Type B pancreatic cell (in vitro differentiated cells): ENCODE results near the gene FYCO1. TPM values are rescaled to one million over a fixed set of nuclear protein-coding genes. Genes with fewer than 3 reads are reported as not detected.

Experiments
- DNase-seq: peaks from one replicate; pipeline ENCODE4 v3.0.0; 2021; ENCODE audit warnings: mixed read lengths; ENCODE audit not compliant: unreplicated experiment; ENCODE audit errors: extremely low spot score
- H3K27ac Mint-ChIP-seq: 2 replicates; pipeline ENCODE4 v1.8.0; 2021; ENCODE audit warnings: mild to moderate bottlenecking, mixed read lengths
- H3K27me3 Mint-ChIP-seq: 2 replicates; pipeline ENCODE4 v1.8.0; 2021; ENCODE audit warnings: mixed read lengths
- H3K36me3 Mint-ChIP-seq: 2 replicates; pipeline ENCODE4 v1.8.0; 2021; ENCODE audit warnings: mixed read lengths
- H3K4me1 Mint-ChIP-seq: one replicate; pipeline ENCODE4 v1.8.0; 2021; ENCODE audit warnings: mixed read lengths; ENCODE audit not compliant: unreplicated experiment
- H3K4me3 Mint-ChIP-seq: 2 replicates; pipeline ENCODE4 v1.8.0; 2021; ENCODE audit warnings: mild to moderate bottlenecking, mixed read lengths
- H3K9me3 Mint-ChIP-seq: 2 replicates; pipeline ENCODE4 v1.8.0; 2021; ENCODE audit warnings: mixed read lengths
- total RNA-seq: library from RNA; stranded (reverse); gene quantifications from 2 replicates; pipeline ENCODE4 v1.2.1, GENCODE V29; 2021; ENCODE audit warnings: low replicate concordance
- TF ChIP-seq, protein P1 (sequence below): fragments of 200-600 bp; sonication (generic); conservative IDR thresholded peaks from 2 replicates; pipeline ENCODE4 v1.5.0; 2021; ENCODE audit warnings: antibody characterized with exemption, mild to moderate bottlenecking

Gene FYCO1
- total RNA-seq, 1 donor from 2014 or later, result 15.2 TPM

- no peak for DNase-seq
- H3K36me3 Mint-ChIP-seq, result peaks cover 3% of the 10 kb centered on the region
- peaks cover 21% of the 10 kb centered on the region for H3K4me1 Mint-ChIP-seq
- TF ChIP-seq, protein P1, sequence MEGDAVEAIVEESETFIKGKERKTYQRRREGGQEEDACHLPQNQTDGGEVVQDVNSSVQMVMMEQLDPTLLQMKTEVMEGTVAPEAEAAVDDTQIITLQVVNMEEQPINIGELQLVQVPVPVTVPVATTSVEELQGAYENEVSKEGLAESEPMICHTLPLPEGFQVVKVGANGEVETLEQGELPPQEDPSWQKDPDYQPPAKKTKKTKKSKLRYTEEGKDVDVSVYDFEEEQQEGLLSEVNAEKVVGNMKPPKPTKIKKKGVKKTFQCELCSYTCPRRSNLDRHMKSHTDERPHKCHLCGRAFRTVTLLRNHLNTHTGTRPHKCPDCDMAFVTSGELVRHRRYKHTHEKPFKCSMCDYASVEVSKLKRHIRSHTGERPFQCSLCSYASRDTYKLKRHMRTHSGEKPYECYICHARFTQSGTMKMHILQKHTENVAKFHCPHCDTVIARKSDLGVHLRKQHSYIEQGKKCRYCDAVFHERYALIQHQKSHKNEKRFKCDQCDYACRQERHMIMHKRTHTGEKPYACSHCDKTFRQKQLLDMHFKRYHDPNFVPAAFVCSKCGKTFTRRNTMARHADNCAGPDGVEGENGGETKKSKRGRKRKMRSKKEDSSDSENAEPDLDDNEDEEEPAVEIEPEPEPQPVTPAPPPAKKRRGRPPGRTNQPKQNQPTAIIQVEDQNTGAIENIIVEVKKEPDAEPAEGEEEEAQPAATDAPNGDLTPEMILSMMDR, result no peak
- no peaks in the 10 kb centered on the region for H3K27me3 Mint-ChIP-seq
- no peaks in the 10 kb centered on the region for H3K9me3 Mint-ChIP-seq
- no peak overlapping the region for H3K27ac Mint-ChIP-seq
- H3K4me3 Mint-ChIP-seq, result peak overlapping the region; percentile 11
Measured at GRCh38 chr3:45915059-45915439, 80.6 kb downstream of the FYCO1 start.

- Mint-ChIP-seq H3K4me3 (no peak overlapping the region), H3K36me3 (peaks cover 3% of the 10 kb centered on the region), H3K27me3 (no peaks in the 10 kb centered on the region), H3K27ac (no peak overlapping the region), H3K9me3 (no peaks in the 10 kb centered on the region), H3K4me1 (peaks cover 21% of the 10 kb centered on the region)
- TF ChIP-seq, protein P1, result no peak
- DNase-seq, result no peak
Measured at GRCh38 chr3:45914362-45915058, 81.1 kb downstream of the FYCO1 start.

DNA sequence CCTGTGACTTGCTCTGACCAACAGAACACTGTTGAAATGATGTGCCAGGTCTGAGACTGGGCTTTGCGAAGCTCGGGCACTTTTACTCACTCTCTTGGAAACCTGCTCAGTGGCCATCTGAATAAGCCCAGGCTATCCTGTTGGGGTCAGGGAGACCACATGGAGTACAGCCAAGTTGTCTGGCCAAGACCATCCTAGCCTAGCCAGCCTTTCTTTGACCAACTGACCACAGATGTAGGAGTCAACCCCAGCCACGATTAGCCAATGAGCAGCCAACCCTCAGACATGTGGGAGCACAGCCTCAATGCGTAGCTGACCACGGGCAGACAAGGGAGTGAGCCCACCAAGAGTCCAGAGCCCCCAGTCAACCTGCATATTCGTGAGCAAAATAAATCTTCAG lies 83.2 kb downstream of the FYCO1 start:
- H3K27me3 Mint-ChIP-seq, result no peaks in the 10 kb centered on the region

DNA sequence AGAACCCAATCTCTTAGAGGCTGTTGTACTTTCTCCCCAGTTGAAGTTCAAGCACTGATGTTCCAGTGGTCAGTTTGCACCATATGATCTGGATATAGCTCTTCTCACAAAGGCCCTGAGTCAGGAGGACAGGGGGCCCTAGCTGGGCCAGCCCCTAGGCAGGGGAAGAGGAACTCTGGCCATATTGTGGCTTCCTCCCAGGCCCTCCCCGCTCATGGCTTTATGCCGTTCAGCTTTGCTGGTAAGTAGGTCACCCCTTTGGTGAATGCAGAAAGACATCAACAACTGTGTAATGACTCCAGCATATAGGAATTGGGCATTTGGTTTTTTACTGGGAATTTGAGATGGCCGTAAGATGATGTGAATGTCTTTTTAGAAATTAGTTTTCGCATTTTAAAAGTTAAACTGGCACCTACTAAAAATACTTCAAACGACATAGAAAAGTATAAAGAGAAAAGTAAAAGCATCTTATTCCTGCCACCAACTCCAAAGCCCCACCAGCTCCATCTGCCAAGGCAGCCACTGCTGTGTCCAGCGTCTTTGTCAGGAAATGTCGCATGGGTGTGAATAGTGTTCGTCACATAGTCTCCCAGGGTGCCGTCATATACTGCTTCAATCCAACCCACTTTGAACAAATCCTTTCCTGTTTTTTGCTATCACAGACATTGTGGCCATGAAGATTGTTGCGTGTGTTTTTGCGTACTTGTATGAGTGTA lies 84.0 kb downstream of the FYCO1 start:
- no peak for DNase-seq
- Mint-ChIP-seq H3K36me3 (no peaks in the 10 kb centered on the region), H3K4me3 (no peak overlapping the region), H3K4me1 (peaks cover 17% of the 10 kb centered on the region), H3K9me3 (no peaks in the 10 kb centered on the region), H3K27me3 (no peaks in the 10 kb centered on the region), H3K27ac (no peak overlapping the region)
- TF ChIP-seq, protein P1, result no peak

More for the DNA sequence above, 83.2 kb downstream of the FYCO1 start:
- Mint-ChIP-seq H3K27ac (no peak overlapping the region), H3K36me3 (no peaks in the 10 kb centered on the region), H3K9me3 (no peaks in the 10 kb centered on the region), H3K4me1 (peaks cover 21% of the 10 kb centered on the region), H3K4me3 (no peak overlapping the region)
- DNase-seq, result no peak
- TF ChIP-seq, protein P1, result no peak

GRCh38 chr3:45910892-45911291 lies 84.7 kb downstream of the FYCO1 start:
- DNase-seq, result no peak
- Mint-ChIP-seq H3K4me1 (peaks cover 9% of the 10 kb centered on the region), H3K4me3 (no peak overlapping the region), H3K36me3 (no peaks in the 10 kb centered on the region), H3K27ac (no peak overlapping the region), H3K9me3 (no peaks in the 10 kb centered on the region), H3K27me3 (no peaks in the 10 kb centered on the region)
- TF ChIP-seq, protein P1, result no peak
